ENCODE measurements around the gene ZNF451. TPM values are rescaled to one million over a fixed set of nuclear protein-coding genes. Genes with fewer than 3 reads are reported as not detected.

ZNF451 gene
- total RNA-seq, 1 donor from 2014 or later, result 71.9 TPM

DNA sequence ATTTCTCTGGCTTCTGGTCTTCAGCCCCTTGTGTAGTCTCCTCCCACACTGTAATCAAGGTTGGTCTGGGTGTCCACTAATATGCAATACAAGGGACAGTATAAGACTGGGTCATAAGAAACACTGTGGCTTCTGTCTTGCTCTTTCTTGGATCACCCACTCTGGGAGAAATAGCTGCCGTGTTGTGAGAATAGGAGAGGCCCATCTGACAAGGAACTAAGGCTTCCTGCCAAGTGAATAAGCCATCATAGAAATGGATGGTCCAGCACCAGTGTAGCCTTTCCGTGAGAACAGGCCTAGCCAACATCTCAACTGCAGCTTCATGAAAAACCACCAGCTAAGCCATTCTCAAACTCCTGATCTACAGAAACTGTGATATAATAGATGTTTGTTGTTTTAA lies 105.5 kb downstream of the ZNF451 start:
- Mint-ChIP-seq H3K4me1 (no peaks in the 10 kb centered on the region), H3K4me3 (no peak overlapping the region), H3K27me3 (no peaks in the 10 kb centered on the region), H3K36me3 (ENCODE audit: low read depth) (peaks cover 1% of the 10 kb centered on the region), H3K27ac (no peak overlapping the region), H3K9me3 (no peaks in the 10 kb centered on the region)
- ATAC-seq (ENCODE audit: low read depth) (no peak), DNase-seq (no peak)
- ChIA-PET POLR2A (no interaction called here), CTCF (no interaction called here)
- TF ChIP-seq, protein P1, sequence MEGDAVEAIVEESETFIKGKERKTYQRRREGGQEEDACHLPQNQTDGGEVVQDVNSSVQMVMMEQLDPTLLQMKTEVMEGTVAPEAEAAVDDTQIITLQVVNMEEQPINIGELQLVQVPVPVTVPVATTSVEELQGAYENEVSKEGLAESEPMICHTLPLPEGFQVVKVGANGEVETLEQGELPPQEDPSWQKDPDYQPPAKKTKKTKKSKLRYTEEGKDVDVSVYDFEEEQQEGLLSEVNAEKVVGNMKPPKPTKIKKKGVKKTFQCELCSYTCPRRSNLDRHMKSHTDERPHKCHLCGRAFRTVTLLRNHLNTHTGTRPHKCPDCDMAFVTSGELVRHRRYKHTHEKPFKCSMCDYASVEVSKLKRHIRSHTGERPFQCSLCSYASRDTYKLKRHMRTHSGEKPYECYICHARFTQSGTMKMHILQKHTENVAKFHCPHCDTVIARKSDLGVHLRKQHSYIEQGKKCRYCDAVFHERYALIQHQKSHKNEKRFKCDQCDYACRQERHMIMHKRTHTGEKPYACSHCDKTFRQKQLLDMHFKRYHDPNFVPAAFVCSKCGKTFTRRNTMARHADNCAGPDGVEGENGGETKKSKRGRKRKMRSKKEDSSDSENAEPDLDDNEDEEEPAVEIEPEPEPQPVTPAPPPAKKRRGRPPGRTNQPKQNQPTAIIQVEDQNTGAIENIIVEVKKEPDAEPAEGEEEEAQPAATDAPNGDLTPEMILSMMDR (IDR thresholded peaks at IDR 0.05), result no peak
- intact Hi-C loops (cut with micrococcal nuclease), result no loop called here

DNA sequence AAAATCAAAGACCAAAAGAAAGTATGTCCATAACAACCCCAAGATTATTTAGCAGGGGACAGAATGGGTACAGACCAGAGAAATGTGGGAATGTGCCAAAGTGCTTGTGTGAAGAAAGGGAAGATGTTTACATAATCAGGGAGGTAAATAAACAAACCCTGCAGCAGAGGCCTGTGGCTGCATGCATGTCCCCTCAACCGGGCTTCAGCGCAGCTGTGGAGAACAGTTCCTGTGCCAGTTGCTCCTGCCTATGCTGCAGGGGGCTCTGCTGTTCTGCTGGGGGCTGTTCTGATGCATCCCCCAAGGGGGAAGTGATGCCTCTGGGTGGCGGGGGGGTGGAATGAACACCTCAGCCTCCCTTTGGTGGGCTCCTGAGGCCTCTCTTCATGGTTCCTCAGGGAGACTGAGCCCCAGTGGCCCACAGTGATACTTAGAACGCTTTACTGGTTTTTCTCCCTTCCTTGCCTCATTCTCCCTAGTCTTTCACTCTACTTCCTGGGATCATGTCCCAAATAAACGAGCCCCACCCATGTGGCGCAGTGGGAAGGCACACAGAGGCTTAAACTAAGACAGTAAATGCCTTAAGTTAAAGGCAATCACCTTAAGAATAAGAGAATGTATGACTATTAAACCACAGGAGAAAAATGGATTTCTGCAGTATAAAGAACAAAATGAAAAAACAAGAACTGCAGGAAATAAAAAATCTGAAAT lies 109.1 kb downstream of the ZNF451 start:
- CTCF ChIA-PET, result no interaction called here
- H3K4me1 Mint-ChIP-seq, result no peaks in the 10 kb centered on the region
- intact Hi-C loops (cut with micrococcal nuclease), result no loop called here
- no peaks in the 10 kb centered on the region for H3K9me3 Mint-ChIP-seq
- POLR2A ChIA-PET, result no interaction called here
- no peaks in the 10 kb centered on the region for H3K36me3 Mint-ChIP-seq (ENCODE audit: low read depth)
- ATAC-seq (ENCODE audit: low read depth) (no peak), DNase-seq (no peak)
- H3K4me3 Mint-ChIP-seq, result no peak overlapping the region
- H3K27ac Mint-ChIP-seq, result no peak overlapping the region
- H3K27me3 Mint-ChIP-seq, result no peaks in the 10 kb centered on the region
- TF ChIP-seq, protein P1 (IDR thresholded peaks at IDR 0.05), result no peak

DNA sequence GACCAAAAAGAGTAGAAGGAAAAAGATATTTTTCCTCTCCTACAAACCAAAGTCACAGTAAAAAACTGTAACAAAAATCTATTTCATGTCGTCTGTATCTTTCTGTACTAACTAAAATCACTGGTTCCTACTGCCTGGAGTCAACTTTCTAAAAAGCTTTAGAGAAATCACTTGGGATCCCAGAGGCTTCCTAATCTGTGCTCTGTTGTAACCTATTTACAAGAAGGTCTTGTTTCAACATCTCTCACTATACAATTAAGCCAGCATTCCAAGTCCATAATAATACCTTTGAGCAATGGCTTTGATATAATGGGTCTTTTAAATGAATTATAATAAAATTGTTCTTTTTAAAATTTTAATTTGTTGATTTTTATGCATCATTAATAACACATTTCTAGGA lies 111.7 kb downstream of the ZNF451 start:
- Mint-ChIP-seq H3K9me3 (no peaks in the 10 kb centered on the region), H3K4me1 (no peaks in the 10 kb centered on the region), H3K27ac (no peak overlapping the region), H3K36me3 (ENCODE audit: low read depth) (no peaks in the 10 kb centered on the region), H3K27me3 (no peaks in the 10 kb centered on the region), H3K4me3 (no peak overlapping the region)
- ChIA-PET CTCF (no interaction called here), POLR2A (no interaction called here)
- TF ChIP-seq, protein P1 (IDR thresholded peaks at IDR 0.05), result no peak
- DNase-seq, result no peak
- intact Hi-C loops (cut with micrococcal nuclease), result no loop called here
- ATAC-seq (ENCODE audit: low read depth), result no peak

DNA sequence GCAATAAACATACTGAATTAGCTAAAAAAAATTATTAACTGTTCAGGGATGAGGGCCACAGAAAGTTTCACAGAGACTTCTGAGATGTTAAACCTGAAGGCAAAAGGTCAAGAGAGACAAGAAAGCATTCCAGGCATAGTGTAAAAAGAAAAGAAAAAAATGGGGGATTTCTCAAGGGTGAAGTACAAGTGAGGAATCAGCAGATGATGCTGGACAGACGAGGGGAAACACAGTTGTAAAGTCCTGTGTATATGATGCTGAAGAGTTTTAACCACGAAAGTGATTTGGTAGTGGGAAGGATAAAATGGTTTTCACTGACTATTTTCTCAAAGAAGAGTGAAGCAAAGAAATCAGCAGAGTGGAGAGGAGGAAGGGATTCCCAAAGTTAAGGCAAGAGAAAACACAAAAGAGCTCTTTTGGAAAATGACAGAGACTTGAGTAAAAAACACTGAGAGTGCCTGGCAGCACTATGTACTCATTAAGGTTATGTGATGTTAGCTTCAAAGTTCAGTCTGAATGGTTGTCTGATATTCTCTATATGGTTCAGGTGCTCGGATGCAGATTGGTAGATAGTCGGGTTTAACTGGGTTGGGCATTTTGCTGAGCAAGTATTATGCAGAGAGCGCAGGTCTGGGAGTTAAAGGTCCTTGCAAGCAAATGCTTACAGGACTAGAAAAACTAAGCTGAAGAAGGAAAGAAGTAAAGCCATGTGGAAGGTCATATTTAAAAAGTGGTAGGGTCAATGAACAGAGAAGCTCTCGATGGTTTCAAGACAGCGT lies 115.8 kb downstream of the ZNF451 start:
- TF ChIP-seq, protein P1 (IDR thresholded peaks at IDR 0.05), result no peak
- ATAC-seq (ENCODE audit: low read depth) (no peak), DNase-seq (no peak)
- H3K4me1 Mint-ChIP-seq, result no peaks in the 10 kb centered on the region
- no peaks in the 10 kb centered on the region for H3K36me3 Mint-ChIP-seq (ENCODE audit: low read depth)
- H3K9me3 Mint-ChIP-seq, result no peaks in the 10 kb centered on the region
- H3K4me3 Mint-ChIP-seq, result no peak overlapping the region
- intact Hi-C loops (cut with micrococcal nuclease), result no loop called here
- POLR2A ChIA-PET, result no interaction called here
- H3K27ac Mint-ChIP-seq, result no peak overlapping the region
- no peaks in the 10 kb centered on the region for H3K27me3 Mint-ChIP-seq
- CTCF ChIA-PET, result no interaction called here

DNA sequence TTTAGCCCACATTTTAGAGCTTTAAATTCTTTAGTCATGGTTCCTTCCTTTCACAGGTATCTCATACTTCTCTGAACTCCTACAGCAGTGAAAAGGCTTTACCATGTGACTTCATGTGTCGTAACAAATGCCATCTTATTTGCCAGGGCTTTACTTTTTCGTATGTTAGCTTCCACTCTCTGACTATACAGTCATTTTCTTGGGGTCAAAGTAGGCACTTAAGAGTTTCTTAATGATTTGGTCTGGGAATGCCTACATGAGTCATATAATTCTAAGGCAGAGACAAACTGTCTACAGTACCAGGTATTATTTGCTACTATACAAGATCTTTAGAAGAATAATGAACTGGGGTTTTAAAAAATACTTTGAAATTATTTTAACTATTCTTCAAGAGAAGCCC lies 117.2 kb downstream of the ZNF451 start:
- CTCF ChIA-PET, result no interaction called here

More for the DNA sequence above, 117.2 kb downstream of the ZNF451 start:
- H3K9me3 Mint-ChIP-seq, result no peaks in the 10 kb centered on the region
- no peak overlapping the region for H3K27ac Mint-ChIP-seq
- no peak for DNase-seq
- H3K4me3 Mint-ChIP-seq, result no peak overlapping the region
- TF ChIP-seq, protein P1 (IDR thresholded peaks at IDR 0.05), result no peak
- no peaks in the 10 kb centered on the region for H3K36me3 Mint-ChIP-seq (ENCODE audit: low read depth)
- POLR2A ChIA-PET, result no interaction called here
- intact Hi-C loops (cut with micrococcal nuclease), result no loop called here
- ATAC-seq (ENCODE audit: low read depth), result no peak
- no peaks in the 10 kb centered on the region for H3K4me1 Mint-ChIP-seq
- H3K27me3 Mint-ChIP-seq, result no peaks in the 10 kb centered on the region

Data from activated B cell treated with CpG ODN at 0.5 μM for 24 hours (primary cell).